A673 (cell line): ENCODE data around the gene AMER2.

Experiments
- EZH2 ChIP-seq: fragments of 200-600 bp; sonication (generic); IDR thresholded peaks from 2 replicates; pipeline ENCODE4 v1.6.1; 2017; ENCODE audit warnings: borderline replicate concordance, low read depth, mild to moderate bottlenecking, mixed read lengths, antibody characterized with exemption, low read length; ENCODE audit not compliant: poor library complexity, severe bottlenecking
- TF ChIP-seq, protein P1 (sequence below): fragments of 300-800, 200-600 bp; sonication (generic); conservative IDR thresholded peaks from 2 replicates; pipeline ENCODE4 v1.5.1; 2017; ENCODE audit warnings: low read depth, mild to moderate bottlenecking, antibody characterized with exemption, low read length, moderate library complexity, mixed read lengths

DNA sequence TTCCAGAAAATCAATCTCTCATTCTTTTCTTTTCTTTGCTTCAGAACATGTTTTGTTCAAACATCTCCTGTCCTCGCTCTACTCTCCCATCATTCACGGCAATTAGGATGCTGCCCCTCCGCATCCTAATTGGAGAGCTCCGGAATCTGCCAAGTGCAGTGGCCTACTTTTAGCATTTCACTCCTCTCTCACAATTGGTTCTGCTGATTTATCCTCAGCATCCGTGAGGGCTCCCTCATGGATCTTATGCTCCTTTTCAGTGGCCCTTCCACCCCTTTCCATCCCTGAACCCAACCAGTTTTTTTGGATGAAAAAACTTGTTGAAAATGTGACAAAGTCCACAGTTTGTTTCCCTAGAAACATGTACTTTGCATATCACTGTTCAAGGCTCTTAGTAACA is 22.4 kb downstream of the AMER2 start:
- TF ChIP-seq, protein P1, sequence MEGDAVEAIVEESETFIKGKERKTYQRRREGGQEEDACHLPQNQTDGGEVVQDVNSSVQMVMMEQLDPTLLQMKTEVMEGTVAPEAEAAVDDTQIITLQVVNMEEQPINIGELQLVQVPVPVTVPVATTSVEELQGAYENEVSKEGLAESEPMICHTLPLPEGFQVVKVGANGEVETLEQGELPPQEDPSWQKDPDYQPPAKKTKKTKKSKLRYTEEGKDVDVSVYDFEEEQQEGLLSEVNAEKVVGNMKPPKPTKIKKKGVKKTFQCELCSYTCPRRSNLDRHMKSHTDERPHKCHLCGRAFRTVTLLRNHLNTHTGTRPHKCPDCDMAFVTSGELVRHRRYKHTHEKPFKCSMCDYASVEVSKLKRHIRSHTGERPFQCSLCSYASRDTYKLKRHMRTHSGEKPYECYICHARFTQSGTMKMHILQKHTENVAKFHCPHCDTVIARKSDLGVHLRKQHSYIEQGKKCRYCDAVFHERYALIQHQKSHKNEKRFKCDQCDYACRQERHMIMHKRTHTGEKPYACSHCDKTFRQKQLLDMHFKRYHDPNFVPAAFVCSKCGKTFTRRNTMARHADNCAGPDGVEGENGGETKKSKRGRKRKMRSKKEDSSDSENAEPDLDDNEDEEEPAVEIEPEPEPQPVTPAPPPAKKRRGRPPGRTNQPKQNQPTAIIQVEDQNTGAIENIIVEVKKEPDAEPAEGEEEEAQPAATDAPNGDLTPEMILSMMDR: no peak
- no peak for TF ChIP-seq EZH2
